Measurements from ENCODE around the gene BDH1. TPM values are rescaled to one million over a fixed set of nuclear protein-coding genes. Genes with fewer than 3 reads are reported as not detected.
"Not testable (repeated sequence)": the region's sequence is repeated elsewhere in the genome, so short reads cannot be mapped to it uniquely, and the experiment has no call there.

BDH1 gene
- total RNA-seq, 1 experiment from 2014 or later = 7.9 TPM

GRCh38 chr3:197516890-197517606, 38.7 kb downstream of the BDH1 start:
- Histone ChIP-seq H3K27ac (peak overlapping the region; percentile 60), H3K4me1 (replicated peaks) (peaks cover 24% of the 10 kb centered on the region)
- not testable (repeated sequence) for H3K4me3 ChIP-seq; H3K9me3 ChIP-seq (replicated peaks); DNase-seq (ENCODE audit: low read depth in 1 of 2, low spot score in 2 of 2); H3K27me3 ChIP-seq (replicated peaks); H3K36me3 ChIP-seq

DNA sequence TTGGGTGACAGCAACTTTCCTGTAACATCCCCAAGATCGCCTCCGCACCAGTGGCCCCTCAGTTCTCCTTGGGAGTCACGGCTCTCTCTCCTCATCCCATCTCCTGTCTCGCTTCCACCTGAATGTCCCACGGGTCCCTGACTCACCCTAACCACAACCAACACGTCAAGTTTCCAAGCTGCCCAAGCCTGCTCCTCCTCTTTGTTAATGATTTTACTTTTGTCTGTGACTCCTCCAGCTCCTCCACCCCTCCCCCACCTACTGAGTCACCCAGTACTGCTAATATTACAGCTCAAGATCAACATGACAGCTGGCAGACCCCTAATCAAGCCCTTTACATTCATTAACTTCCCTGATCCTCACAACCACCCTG, 39.3 kb downstream of the BDH1 start:
- Histone ChIP-seq H3K9me3 (replicated peaks) (no peaks in the 10 kb centered on the region), H3K27ac (peak overlapping the region; percentile 60), H3K4me1 (replicated peaks) (peaks cover 27% of the 10 kb centered on the region), H3K27me3 (replicated peaks) (no peaks in the 10 kb centered on the region), H3K36me3 (no peaks in the 10 kb centered on the region), H3K4me3 (no peak overlapping the region)
- DNase-seq (ENCODE audit: low read depth in 1 of 2, low spot score in 2 of 2) = peak; percentile 89 to 94

- no peak for DNase-seq (ENCODE audit: low read depth in 1 of 2, low spot score in 2 of 2)
- H3K4me1 ChIP-seq (replicated peaks) = peaks cover 43% of the 10 kb centered on the region
- H3K36me3 ChIP-seq = no peaks in the 10 kb centered on the region
Observed at GRCh38 chr3:197514786-197515355, 40.9 kb downstream of the BDH1 start.

DNA sequence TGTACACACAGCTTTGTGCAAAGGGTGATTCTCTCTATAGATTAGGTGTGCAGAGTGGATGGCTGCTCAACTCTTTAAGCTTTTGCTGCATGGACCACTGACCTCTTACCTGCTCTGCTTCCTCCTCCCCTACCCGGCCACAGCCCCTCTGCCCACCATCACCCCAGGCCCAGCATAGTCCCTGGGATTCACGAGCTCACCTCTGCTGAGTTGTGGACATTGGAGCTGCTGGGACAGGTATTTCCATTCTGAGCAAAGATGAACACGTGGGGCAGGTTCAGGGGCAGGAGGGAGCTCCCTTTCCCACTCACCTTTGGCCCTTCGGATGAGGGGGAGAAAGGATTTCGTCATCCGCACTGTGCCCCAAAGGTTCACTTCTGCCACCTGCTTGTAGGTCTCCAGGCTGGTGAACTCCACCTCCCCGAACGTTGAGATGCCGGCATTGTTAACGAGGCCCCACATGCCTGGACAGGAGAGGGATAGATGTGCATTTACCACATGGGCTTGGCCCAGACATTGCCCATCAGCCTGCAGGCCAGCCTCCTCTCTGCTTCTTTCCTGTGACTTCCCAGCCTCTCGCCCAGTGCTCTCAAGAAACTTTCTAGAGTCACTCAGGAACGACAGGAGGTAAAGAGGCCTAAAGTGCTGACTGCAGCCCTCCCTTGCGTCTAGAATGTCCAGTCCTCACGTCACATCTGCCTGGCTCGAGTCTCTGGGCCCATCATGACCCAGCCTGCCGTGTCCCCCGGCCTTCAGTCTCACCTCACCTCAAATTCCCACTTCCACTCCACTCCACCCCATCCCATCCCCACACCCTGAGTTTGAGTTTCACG, 41.6 kb downstream of the BDH1 start:
- Histone ChIP-seq H3K27me3 (replicated peaks) (no peaks in the 10 kb centered on the region), H3K27ac (no peak overlapping the region)

More at GRCh38 chr3:197514786-197515355, 40.9 kb downstream of the BDH1 start:
- Histone ChIP-seq H3K27ac (no peak overlapping the region), H3K27me3 (replicated peaks) (no peaks in the 10 kb centered on the region), H3K9me3 (replicated peaks) (no peaks in the 10 kb centered on the region), H3K4me3 (no peak overlapping the region)

GRCh38 chr3:197512691-197513571, 42.8 kb downstream of the BDH1 start:
- no peaks in the 10 kb centered on the region for H3K9me3 ChIP-seq (replicated peaks)
- DNase-seq (ENCODE audit: low read depth in 1 of 2, low spot score in 2 of 2) = no peak
- no peaks in the 10 kb centered on the region for H3K27me3 ChIP-seq (replicated peaks)
- H3K4me1 ChIP-seq (replicated peaks) = peaks cover 49% of the 10 kb centered on the region
- H3K36me3 ChIP-seq = no peaks in the 10 kb centered on the region
- no peak overlapping the region for H3K4me3 ChIP-seq
- H3K27ac ChIP-seq = no peak overlapping the region

More for the DNA sequence above, 41.6 kb downstream of the BDH1 start:
- Histone ChIP-seq H3K4me3 (no peak overlapping the region), H3K4me1 (replicated peaks) (peaks cover 49% of the 10 kb centered on the region), H3K9me3 (replicated peaks) (no peaks in the 10 kb centered on the region), H3K36me3 (no peaks in the 10 kb centered on the region)
- no peak for DNase-seq (ENCODE audit: low read depth in 1 of 2, low spot score in 2 of 2)

DNA sequence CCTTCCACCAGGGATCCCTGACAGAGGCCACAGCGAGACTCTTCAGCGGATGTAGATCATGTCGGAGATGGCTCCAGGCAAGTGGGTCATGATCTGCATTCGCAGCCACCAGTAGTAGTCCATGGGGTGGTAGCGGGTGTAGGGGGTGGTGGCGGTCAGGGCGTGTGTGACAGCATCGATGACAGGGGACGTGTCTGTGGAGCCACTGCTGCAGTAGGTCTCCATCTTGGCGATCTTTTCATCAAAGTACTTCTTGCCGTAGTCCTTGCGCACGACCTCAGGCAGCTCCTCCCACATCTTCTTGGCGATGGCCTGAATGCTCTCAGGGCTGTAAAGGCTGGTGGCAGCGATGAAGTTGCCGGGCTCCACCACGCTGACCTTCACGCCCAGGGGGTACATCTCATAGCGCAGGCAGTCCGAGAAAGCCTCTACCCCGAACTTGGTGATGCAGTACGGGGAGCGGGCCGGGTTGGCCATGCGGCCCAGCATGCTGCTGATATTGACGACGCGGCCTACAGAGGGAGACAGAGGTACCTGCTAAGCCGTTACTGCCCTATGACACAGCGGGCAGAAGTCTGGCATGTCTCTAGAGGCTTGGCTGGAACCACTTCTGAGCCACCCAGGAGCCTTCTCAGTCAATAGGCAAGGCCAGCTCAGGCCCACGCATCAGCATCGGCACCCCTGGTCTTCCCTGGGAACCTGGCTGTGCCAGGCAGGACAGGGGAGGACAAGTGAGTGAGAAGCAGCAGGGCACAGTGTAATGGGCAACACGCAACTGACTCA, 43.7 kb downstream of the BDH1 start:
- H3K4me1 ChIP-seq (replicated peaks) = peaks cover 49% of the 10 kb centered on the region
- no peak overlapping the region for H3K27ac ChIP-seq
- H3K4me3 ChIP-seq = no peak overlapping the region
- no peaks in the 10 kb centered on the region for H3K36me3 ChIP-seq
- no peaks in the 10 kb centered on the region for H3K9me3 ChIP-seq (replicated peaks)
- no peaks in the 10 kb centered on the region for H3K27me3 ChIP-seq (replicated peaks)
- DNase-seq (ENCODE audit: low read depth in 1 of 2, low spot score in 2 of 2) = no peak

- Histone ChIP-seq H3K4me3 (no peak overlapping the region), H3K27ac (no peak overlapping the region), H3K4me1 (replicated peaks) (peaks cover 40% of the 10 kb centered on the region), H3K27me3 (replicated peaks) (no peaks in the 10 kb centered on the region), H3K36me3 (no peaks in the 10 kb centered on the region), H3K9me3 (replicated peaks) (no peaks in the 10 kb centered on the region)
- DNase-seq (ENCODE audit: low read depth in 1 of 2, low spot score in 2 of 2) = peak in 1 of 2 experiments; percentile 29
Observed at GRCh38 chr3:197511130-197511529, 44.6 kb downstream of the BDH1 start.

DNA sequence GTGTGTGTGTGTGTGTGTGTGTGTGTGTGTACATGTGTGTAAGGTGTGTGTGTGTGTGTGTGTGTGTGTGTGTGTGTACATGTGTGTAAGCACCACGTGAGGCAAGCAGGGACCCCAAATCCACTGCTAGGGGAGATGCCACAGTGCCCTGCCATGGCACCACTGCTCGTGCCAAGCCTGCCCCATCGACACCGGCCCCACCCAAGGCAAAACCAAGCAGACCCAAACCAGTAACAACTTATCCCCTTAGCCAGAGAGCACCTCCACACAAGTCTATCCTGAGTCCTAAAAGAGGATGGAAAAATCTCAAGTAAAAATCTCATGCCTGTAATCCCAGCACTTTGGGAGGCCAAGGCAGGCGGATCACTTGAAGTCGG, 45.1 kb downstream of the BDH1 start:
- no peak overlapping the region for H3K4me3 ChIP-seq
- H3K27me3 ChIP-seq (replicated peaks) = no peaks in the 10 kb centered on the region
- H3K9me3 ChIP-seq (replicated peaks) = no peaks in the 10 kb centered on the region
- peaks cover 37% of the 10 kb centered on the region for H3K4me1 ChIP-seq (replicated peaks)
- DNase-seq (ENCODE audit: low read depth in 1 of 2, low spot score in 2 of 2) = no peak
- no peaks in the 10 kb centered on the region for H3K36me3 ChIP-seq
- H3K27ac ChIP-seq = no peak overlapping the region

DNA sequence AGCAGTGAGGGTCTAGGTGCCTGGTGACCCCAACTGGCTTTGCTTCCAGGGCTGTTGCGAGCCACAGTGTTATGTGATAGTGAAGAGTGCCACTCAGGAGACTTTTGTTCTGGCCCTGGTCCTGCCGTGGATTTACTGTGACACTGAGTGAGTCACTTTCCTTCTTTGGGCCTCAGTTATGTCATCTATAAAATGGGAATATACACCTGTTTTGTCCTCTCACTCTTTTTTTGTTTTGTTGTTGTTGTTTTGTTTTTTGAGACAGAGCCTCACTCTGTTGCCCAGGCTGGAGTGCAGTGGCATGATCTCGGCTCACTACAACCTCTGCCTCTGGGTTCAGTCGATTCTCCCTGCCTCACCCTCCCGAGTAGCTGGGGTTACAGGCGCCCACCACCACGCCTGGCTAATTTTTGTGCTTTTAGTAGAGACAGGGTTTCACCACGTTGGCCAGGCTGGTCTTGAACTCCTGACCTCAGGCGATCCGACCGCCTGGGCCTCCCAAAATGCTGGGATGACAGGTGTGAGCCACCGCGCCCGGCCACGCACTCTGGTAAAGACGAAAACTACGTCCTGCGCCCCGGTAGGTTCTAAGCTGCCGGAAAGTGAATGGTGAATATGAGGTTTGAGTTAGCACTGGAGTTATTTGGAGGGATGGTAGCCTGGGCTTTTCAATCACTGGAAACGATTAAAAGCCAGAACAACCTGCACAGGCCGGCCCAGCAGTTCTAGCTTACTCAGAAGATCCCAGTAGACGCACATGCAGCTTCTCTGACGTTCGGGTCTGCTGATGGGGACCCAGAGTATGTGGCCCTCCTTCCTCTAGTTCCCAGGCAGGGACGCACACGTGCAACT, 46.6 kb downstream of the BDH1 start:
- no peak for DNase-seq (ENCODE audit: low read depth in 1 of 2, low spot score in 2 of 2)
- Histone ChIP-seq H3K9me3 (replicated peaks) (no peaks in the 10 kb centered on the region), H3K4me3 (no peak overlapping the region), H3K27ac (no peak overlapping the region), H3K27me3 (replicated peaks) (no peaks in the 10 kb centered on the region), H3K4me1 (replicated peaks) (peaks cover 34% of the 10 kb centered on the region), H3K36me3 (no peaks in the 10 kb centered on the region)

- H3K27ac ChIP-seq = no peak overlapping the region
- no peak overlapping the region for H3K4me3 ChIP-seq
- DNase-seq (ENCODE audit: low read depth in 1 of 2, low spot score in 2 of 2) = no peak
- no peaks in the 10 kb centered on the region for H3K9me3 ChIP-seq (replicated peaks)
- no peaks in the 10 kb centered on the region for H3K36me3 ChIP-seq
- H3K27me3 ChIP-seq (replicated peaks) = no peaks in the 10 kb centered on the region
- H3K4me1 ChIP-seq (replicated peaks) = peaks cover 27% of the 10 kb centered on the region
Observed at GRCh38 chr3:197508461-197508860, 47.3 kb downstream of the BDH1 start.

GRCh38 chr3:197508051-197508451, 47.7 kb downstream of the BDH1 start:
- Histone ChIP-seq H3K27ac (no peak overlapping the region), H3K27me3 (replicated peaks) (no peaks in the 10 kb centered on the region), H3K4me3 (no peak overlapping the region), H3K4me1 (replicated peaks) (peaks cover 26% of the 10 kb centered on the region), H3K9me3 (replicated peaks) (no peaks in the 10 kb centered on the region), H3K36me3 (no peaks in the 10 kb centered on the region)
- DNase-seq (ENCODE audit: low read depth in 1 of 2, low spot score in 2 of 2) = no peak

DNA sequence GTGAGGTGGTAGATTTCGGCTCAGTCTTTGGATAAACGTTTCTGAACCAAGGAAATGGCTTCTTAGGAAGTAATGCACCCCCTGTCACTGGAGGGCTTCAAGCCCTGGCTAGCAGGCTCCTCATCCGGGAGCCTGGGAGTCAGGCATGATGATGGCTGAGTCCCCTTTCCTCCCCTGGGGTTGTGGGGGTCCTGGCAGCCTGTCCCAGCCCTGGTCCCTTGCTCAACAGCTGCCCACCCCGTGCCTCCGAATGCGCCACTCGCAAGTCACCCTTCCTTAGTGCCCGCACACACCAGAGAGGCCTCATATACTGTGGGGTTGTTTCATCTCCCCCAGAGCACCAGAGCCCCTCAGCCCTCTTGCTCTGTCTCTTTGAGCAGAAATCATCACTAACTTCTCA, 48.2 kb downstream of the BDH1 start:
- Histone ChIP-seq H3K4me1 (replicated peaks) (peaks cover 26% of the 10 kb centered on the region), H3K36me3 (no peaks in the 10 kb centered on the region), H3K9me3 (replicated peaks) (no peaks in the 10 kb centered on the region), H3K27ac (no peak overlapping the region), H3K4me3 (no peak overlapping the region), H3K27me3 (replicated peaks) (no peaks in the 10 kb centered on the region)
- DNase-seq (ENCODE audit: low read depth in 1 of 2, low spot score in 2 of 2) = no peak

Measured in SJSA1 (cell line).